Mucosa of descending colon (tissue), 3 donors: ENCODE measurements around the gene RIPOR3. TPM values are rescaled to one million over a fixed set of nuclear protein-coding genes. Genes with fewer than 3 reads are reported as not detected.

Source experiments
- ATAC-seq: fragments of 200-7000 bp; cut with Tn5 transposase; one replicate; pipeline ENCODE4 v1.9.1; 2020; ENCODE audit warnings: mild to moderate bottlenecking, moderate library complexity
- DNase-seq, 3 donors: peaks; one replicate each; pipeline ENCODE4 v3.0.0-alpha.2; 2020
- H3K36me3 ChIP-seq: fragments of 200-600 bp; one replicate; pipeline ENCODE4 v1.8.0; 2021; ENCODE audit warnings: low read depth, mild to moderate bottlenecking
- H3K4me1 ChIP-seq: fragments of 200-600 bp; one replicate; pipeline ENCODE4 v1.8.0; 2021; ENCODE audit warnings: low read depth, mild to moderate bottlenecking
- H3K4me3 ChIP-seq: fragments of 200-600 bp; one replicate; pipeline ENCODE4 v1.8.0; 2021; ENCODE audit warnings: mild to moderate bottlenecking
- H3K9me3 ChIP-seq: fragments of 200-600 bp; one replicate; pipeline ENCODE4 v1.8.0; 2021; ENCODE audit warnings: mild to moderate bottlenecking
- intact Hi-C, 2 donors: fragments of 100-400 bp; cut with DNase I in 1 of 2; cut with micrococcal nuclease in 1 of 2; formaldehyde crosslinking; loops; one replicate each; pipeline versions ENCODE4 v1.11.0 to v1.11.1; 2022; cut with DNase I, micrococcal nuclease
- long read RNA-seq, 2 donors: library from polyadenylated mRNA; unstranded; transcript quantifications; one replicate each; pipeline ENCODE4 v2.0.0, GENCODE V29; 2019 to 2021
- total RNA-seq, 3 donors: library from RNA; stranded (reverse); fragmentation: NEBNext Ultra II Directional in 2 of 3; extraction: Animal tissue kit (Norgen Biotek cat#: 25700) in 2 of 3; gene quantifications; one replicate each; pipeline versions ENCODE4 v1.2.1 to v1.2.4, GENCODE V29; 2021 to 2023
- TF ChIP-seq, protein P1 (sequence below): fragments of 200-600 bp; IDR thresholded peaks from one replicate; pipeline ENCODE4 v1.8.0; 2022; ENCODE audit warnings: antibody characterized with exemption, mild to moderate bottlenecking
- donor health status: DM: no; HTN: no; CAD: no; lungs with moderate emphysema.
- donor health status: DM: no; HTN: no; CAD: no.
- donor health status: DM: no; HTN: yes; CAD: no.

RIPOR3 gene, protein sequence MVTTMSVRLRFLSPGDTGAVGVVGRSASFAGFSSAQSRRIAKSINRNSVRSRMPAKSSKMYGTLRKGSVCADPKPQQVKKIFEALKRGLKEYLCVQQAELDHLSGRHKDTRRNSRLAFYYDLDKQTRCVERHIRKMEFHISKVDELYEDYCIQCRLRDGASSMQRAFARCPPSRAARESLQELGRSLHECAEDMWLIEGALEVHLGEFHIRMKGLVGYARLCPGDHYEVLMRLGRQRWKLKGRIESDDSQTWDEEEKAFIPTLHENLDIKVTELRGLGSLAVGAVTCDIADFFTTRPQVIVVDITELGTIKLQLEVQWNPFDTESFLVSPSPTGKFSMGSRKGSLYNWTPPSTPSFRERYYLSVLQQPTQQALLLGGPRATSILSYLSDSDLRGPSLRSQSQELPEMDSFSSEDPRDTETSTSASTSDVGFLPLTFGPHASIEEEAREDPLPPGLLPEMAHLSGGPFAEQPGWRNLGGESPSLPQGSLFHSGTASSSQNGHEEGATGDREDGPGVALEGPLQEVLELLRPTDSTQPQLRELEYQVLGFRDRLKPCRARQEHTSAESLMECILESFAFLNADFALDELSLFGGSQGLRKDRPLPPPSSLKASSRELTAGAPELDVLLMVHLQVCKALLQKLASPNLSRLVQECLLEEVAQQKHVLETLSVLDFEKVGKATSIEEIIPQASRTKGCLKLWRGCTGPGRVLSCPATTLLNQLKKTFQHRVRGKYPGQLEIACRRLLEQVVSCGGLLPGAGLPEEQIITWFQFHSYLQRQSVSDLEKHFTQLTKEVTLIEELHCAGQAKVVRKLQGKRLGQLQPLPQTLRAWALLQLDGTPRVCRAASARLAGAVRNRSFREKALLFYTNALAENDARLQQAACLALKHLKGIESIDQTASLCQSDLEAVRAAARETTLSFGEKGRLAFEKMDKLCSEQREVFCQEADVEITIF
- 10 to 100 TPM in 1 of 3 donors, 1 to 10 TPM in 2; 2.2 to 13.4 (median 5.8) TPM for total RNA-seq
- long read RNA-seq, donor 1, full-length matches to known transcripts: 5 of 24 reads
- long read RNA-seq, donor 1, partial matches to known transcripts: 2 of 24 reads
- long read RNA-seq, donor 1, other reads (novel, unspliced or antisense): 17 of 24 reads
- long read RNA-seq, donor 2, partial matches to known transcripts: 0 of 2 reads
- long read RNA-seq, donor 2, other reads (novel, unspliced or antisense): 2 of 2 reads

DNA sequence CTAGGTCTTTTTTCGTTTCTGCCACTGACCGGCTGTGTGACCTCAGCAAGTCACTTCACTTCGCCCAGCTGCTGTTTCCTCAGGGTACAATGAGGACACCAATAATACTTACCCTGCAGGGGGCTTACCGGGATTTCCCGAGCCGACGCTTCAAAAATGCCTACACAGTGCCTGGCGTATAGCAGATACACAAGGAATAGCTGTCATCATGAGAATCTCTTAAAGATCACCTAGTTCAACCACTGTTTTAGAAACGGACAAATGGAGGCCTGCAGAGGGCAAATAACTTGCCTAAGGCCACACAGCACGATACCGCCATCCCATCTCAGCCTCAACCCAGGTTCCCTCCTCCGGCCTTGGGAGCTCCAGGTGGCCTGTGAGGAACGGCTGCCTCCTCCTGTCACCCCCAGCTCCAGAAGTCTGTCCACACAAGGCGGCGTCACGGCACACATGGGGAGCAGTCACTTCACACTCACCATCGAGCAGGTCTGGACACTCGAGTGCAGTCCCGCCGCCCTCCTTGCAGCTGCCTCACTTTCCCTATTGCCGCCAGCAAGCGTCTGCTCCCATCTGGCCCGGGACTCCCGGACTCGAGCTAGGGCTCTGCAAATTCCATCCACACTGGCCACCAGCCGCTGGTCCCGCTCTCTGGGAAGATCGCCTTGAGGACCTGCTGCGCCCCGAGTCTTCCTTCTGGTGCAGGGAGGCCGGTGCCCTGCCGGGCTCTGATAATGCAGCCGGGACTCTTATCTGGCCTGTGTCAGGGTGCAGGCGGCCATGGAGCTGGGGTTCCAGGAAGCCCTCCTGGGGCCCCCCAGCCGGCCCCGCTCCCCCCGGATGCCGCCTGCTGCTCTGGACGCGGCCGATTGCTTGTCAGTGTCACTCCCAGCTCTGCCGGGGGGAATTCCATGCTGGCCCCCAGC, at the start of gene RIPOR3:
RIPOR3 (minus strand) TSS at position 893 of the 923 bp plus-strand sequence; CDS start at position 479, 414 bp downstream.
- no peaks in the 10 kb centered on the region for H3K9me3 ChIP-seq
- H3K4me1 ChIP-seq: no peaks in the 10 kb centered on the region
- no peak within 1 kb of the TSS for H3K4me3 ChIP-seq
- intact Hi-C loops: no loop called here
- DNase-seq (peak in 1 of 3 donors; percentile 11), ATAC-seq (peak; percentile 29)
- no peaks in the 10 kb centered on the region for H3K36me3 ChIP-seq
- TF ChIP-seq, protein P1, sequence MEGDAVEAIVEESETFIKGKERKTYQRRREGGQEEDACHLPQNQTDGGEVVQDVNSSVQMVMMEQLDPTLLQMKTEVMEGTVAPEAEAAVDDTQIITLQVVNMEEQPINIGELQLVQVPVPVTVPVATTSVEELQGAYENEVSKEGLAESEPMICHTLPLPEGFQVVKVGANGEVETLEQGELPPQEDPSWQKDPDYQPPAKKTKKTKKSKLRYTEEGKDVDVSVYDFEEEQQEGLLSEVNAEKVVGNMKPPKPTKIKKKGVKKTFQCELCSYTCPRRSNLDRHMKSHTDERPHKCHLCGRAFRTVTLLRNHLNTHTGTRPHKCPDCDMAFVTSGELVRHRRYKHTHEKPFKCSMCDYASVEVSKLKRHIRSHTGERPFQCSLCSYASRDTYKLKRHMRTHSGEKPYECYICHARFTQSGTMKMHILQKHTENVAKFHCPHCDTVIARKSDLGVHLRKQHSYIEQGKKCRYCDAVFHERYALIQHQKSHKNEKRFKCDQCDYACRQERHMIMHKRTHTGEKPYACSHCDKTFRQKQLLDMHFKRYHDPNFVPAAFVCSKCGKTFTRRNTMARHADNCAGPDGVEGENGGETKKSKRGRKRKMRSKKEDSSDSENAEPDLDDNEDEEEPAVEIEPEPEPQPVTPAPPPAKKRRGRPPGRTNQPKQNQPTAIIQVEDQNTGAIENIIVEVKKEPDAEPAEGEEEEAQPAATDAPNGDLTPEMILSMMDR: no peak

- no peaks in the 10 kb centered on the region for H3K36me3 ChIP-seq
- intact Hi-C loops: no loop called here
- DNase-seq (no peak), ATAC-seq (no peak)
- TF ChIP-seq, protein P1: no peak
- no peak overlapping the region for H3K4me3 ChIP-seq
- H3K9me3 ChIP-seq: no peaks in the 10 kb centered on the region
- peaks cover 7% of the 10 kb centered on the region for H3K4me1 ChIP-seq
These were observed 46.0 kb upstream of the RIPOR3 start for GRCh38 chr20:50737352-50737751.

- DNase-seq: no peak
- intact Hi-C loops: no loop called here
- TF ChIP-seq, protein P1: no peak
These were observed 44.5 kb upstream of the RIPOR3 start for GRCh38 chr20:50735813-50736212.

GRCh38 chr20:50734730-50735679, 43.7 kb upstream of the RIPOR3 start:
- intact Hi-C loops: no loop called here
- no peaks in the 10 kb centered on the region for H3K36me3 ChIP-seq
- no peak overlapping the region for H3K4me3 ChIP-seq
- no peaks in the 10 kb centered on the region for H3K9me3 ChIP-seq
- TF ChIP-seq, protein P1: no peak
- peaks cover 4% of the 10 kb centered on the region for H3K4me1 ChIP-seq
- DNase-seq (no peak), ATAC-seq (no peak)

More at GRCh38 chr20:50735813-50736212, 44.5 kb upstream of the RIPOR3 start:
- H3K36me3 ChIP-seq: no peaks in the 10 kb centered on the region
- ATAC-seq: no peak
- no peaks in the 10 kb centered on the region for H3K9me3 ChIP-seq
- H3K4me1 ChIP-seq: no peaks in the 10 kb centered on the region
- no peak overlapping the region for H3K4me3 ChIP-seq
